GM23338 (cell line): ENCODE results near the gene TNFSF8. TPM values are rescaled to one million over a fixed set of nuclear protein-coding genes. Genes with fewer than 3 reads are reported as not detected.

ENCODE experiments used
- ATAC-seq: fragments of 200-7000 bp; cut with Tn5 transposase; 3 replicates; pipeline ENCODE4 v1.9.1; 2020
- DNase-seq: peaks from one replicate; pipeline ENCODE4 v3.0.0-alpha.2; 2015; ENCODE audit warnings: low spot score
- H2AFZ ChIP-seq: fragments of 200-600 bp; sonication (generic); 2 replicates; pipeline ENCODE4 v1.8.0; 2016; ENCODE audit warnings: antibody characterized with exemption, mild to moderate bottlenecking, moderate library complexity
- H3F3A ChIP-seq: fragments of 200-600 bp; sonication (generic); replicated peaks from 2 replicates; pipeline ENCODE4 v1.8.0; 2017; ENCODE audit warnings: antibody characterized with exemption, mixed run types, low read depth
- H3K27ac ChIP-seq: fragments of 200-600 bp; sonication (generic); 2 replicates; pipeline ENCODE4 v1.6.1; 2016; ENCODE audit warnings: low read depth
- H3K27me3 ChIP-seq: fragments of 200-600 bp; sonication (generic); 2 replicates; pipeline ENCODE4 v1.8.0; 2016; ENCODE audit warnings: mild to moderate bottlenecking, mixed run types, moderate library complexity; ENCODE audit not compliant: insufficient read depth
- H3K36me3 ChIP-seq: fragments of 200-600 bp; sonication (generic); 2 replicates; pipeline ENCODE4 v1.8.0; 2016; ENCODE audit warnings: mild to moderate bottlenecking; ENCODE audit not compliant: insufficient read depth
- H3K4me1 ChIP-seq: fragments of 200-600 bp; sonication (generic); 2 replicates; pipeline ENCODE4 v1.8.0; 2016; ENCODE audit warnings: mild to moderate bottlenecking, moderate library complexity; ENCODE audit not compliant: insufficient read depth
- H3K4me2 ChIP-seq: fragments of 200-600 bp; sonication (generic); 2 replicates; pipeline ENCODE4 v1.7.1; 2017; ENCODE audit warnings: mixed run types
- H3K4me3 ChIP-seq: fragments of 200-600 bp; sonication (generic); 2 replicates; pipeline ENCODE4 v1.6.1; 2016; ENCODE audit warnings: mixed run types
- H3K79me2 ChIP-seq: fragments of 200-600 bp; sonication (generic); replicated peaks from 2 replicates; pipeline ENCODE4 v1.8.0; 2017; ENCODE audit warnings: mild to moderate bottlenecking; ENCODE audit not compliant: insufficient read depth
- H3K9me2 ChIP-seq: fragments of 200-600 bp; sonication (generic); 2 replicates; pipeline ENCODE4 v1.8.0; 2017; ENCODE audit not compliant: insufficient read depth
- H4K20me1 ChIP-seq: fragments of 200-600 bp; sonication (generic); replicated peaks from 2 replicates; pipeline ENCODE4 v1.8.0; 2017; ENCODE audit warnings: mild to moderate bottlenecking; ENCODE audit not compliant: insufficient read depth
- H3K27ac Mint-ChIP-seq: 2 replicates; pipeline ENCODE4 v1.8.0; 2020; ENCODE audit warnings: inconsistent platforms, mild to moderate bottlenecking, moderate library complexity, mixed read lengths
- H3K27me3 Mint-ChIP-seq: 3 replicates; pipeline ENCODE4 v1.8.0; 2022; ENCODE audit warnings: low read depth, mild to moderate bottlenecking, moderate library complexity, mixed read lengths, inconsistent platforms; ENCODE audit not compliant: insufficient read depth, poor library complexity
- H3K36me3 Mint-ChIP-seq: 3 replicates; pipeline ENCODE4 v1.8.0; 2021; ENCODE audit warnings: low read depth, mild to moderate bottlenecking, inconsistent platforms, moderate library complexity, mixed read lengths
- H3K4me1 Mint-ChIP-seq: 3 replicates; pipeline ENCODE4 v1.8.0; 2020; ENCODE audit warnings: mild to moderate bottlenecking, inconsistent platforms, mixed read lengths
- H3K4me3 Mint-ChIP-seq: 3 replicates; pipeline ENCODE4 v1.8.0; 2021; ENCODE audit warnings: moderate library complexity, mild to moderate bottlenecking, inconsistent platforms, mixed read lengths
- H3K9me3 Mint-ChIP-seq: 3 replicates; pipeline ENCODE4 v1.8.0; 2020; ENCODE audit warnings: moderate library complexity, mild to moderate bottlenecking, inconsistent platforms, mixed read lengths
- CREB1 ChIP-seq: fragments of 250-450 bp; sonication (Bioruptor Pico); IDR thresholded peaks from 2 replicates; pipeline ENCODE4 v1.5.0; 2020; ENCODE audit warnings: low read depth, mild to moderate bottlenecking, moderate library complexity
- ETS1 ChIP-seq: IDR thresholded peaks from 2 replicates; pipeline ENCODE4 v1.6.1; 2016; ENCODE audit warnings: antibody characterized with exemption
- EZH2 ChIP-seq: fragments of 200-600 bp; sonication (generic); IDR thresholded peaks from one replicate; pipeline ENCODE4 v1.8.0; 2017; ENCODE audit warnings: antibody characterized with exemption, mild to moderate bottlenecking, low read depth; ENCODE audit not compliant: unreplicated experiment
- EZH2phosphoT487 ChIP-seq: fragments of 200-600 bp; sonication (generic); IDR thresholded peaks from one replicate; pipeline ENCODE4 v1.8.1; 2018; ENCODE audit warnings: antibody characterized with exemption; ENCODE audit not compliant: unreplicated experiment
- JUNB ChIP-seq: IDR thresholded peaks from one replicate; pipeline ENCODE4 v1.6.1; 2016; ENCODE audit warnings: antibody characterized with exemption; ENCODE audit not compliant: unreplicated experiment
- NANOG ChIP-seq: IDR thresholded peaks from 2 replicates; pipeline ENCODE4 v1.6.1; 2016; ENCODE audit warnings: antibody characterized with exemption, borderline replicate concordance
- STAT1 ChIP-seq: IDR thresholded peaks from one replicate; pipeline ENCODE4 v1.6.1; 2016; ENCODE audit warnings: antibody characterized with exemption; ENCODE audit not compliant: unreplicated experiment
- ZNF114 ChIP-seq: fragments of 250-450 bp; sonication (Bioruptor Pico); IDR thresholded peaks from 2 replicates; pipeline ENCODE4 v1.5.0; 2020; ENCODE audit warnings: mild to moderate bottlenecking, moderate library complexity
- ZNF331 ChIP-seq: fragments of 250-450 bp; sonication (Bioruptor Pico); IDR thresholded peaks from 2 replicates; pipeline ENCODE4 v1.5.0; 2020; ENCODE audit warnings: low read depth, mild to moderate bottlenecking, moderate library complexity
- ZNF462 ChIP-seq: fragments of 250-450 bp; sonication (Bioruptor Pico); IDR thresholded peaks from 2 replicates; pipeline ENCODE4 v1.5.0; 2020; ENCODE audit warnings: mild to moderate bottlenecking, moderate library complexity
- polyA plus RNA-seq: library from polyadenylated mRNA; unstranded; fragments of >200 nt; fragmentation: Nextera tagmentation; extraction: Ambion mirVana; gene quantifications from 2 replicates; pipeline ENCODE4 v1.2.1, GENCODE V29; 2016
- total RNA-seq: library from RNA; depleted of rRNA; stranded (reverse); fragments of >200 nt; shearing (Covaris generic); gene quantifications from 2 replicates; pipeline ENCODE4 v1.2.3, GENCODE V29; 2014
- TF ChIP-seq, protein P1 (sequence below), 2 experiments: fragments of 200-600 bp in 1 of 2; sonication (generic) in 1 of 2; conservative IDR thresholded peaks; 2 replicates each; pipeline versions ENCODE4 v1.5.1 to v1.6.1; 2016 to 2017; ENCODE audit warnings: antibody characterized with exemption in 2 of 2, low read depth in 2 of 2, mild to moderate bottlenecking in 2 of 2, moderate library complexity in 1 of 2
- TF ChIP-seq, protein P2 (sequence below): IDR thresholded peaks from one replicate; pipeline ENCODE4 v1.6.1; 2018; ENCODE audit warnings: antibody characterized with exemption; ENCODE audit not compliant: unreplicated experiment

Gene TNFSF8
- total and polyA plus RNA-seq, 2 experiments from 2014 or later, result not detected

- peaks cover 3% of the 10 kb centered on the region for H3K27me3 Mint-ChIP-seq
- no peak overlapping the region for H2AFZ ChIP-seq
- no peaks in the 10 kb centered on the region for H4K20me1 ChIP-seq
- H3K36me3 Mint-ChIP-seq, result no peaks in the 10 kb centered on the region
- H3K9me2 ChIP-seq, result 0 out of 2 replicates have a peak, but pooled peaks cover 3% of the 10 kb centered on the region
- H3K4me1 Mint-ChIP-seq, result peaks cover 6% of the 10 kb centered on the region
- no peak overlapping the region for H3K4me3 Mint-ChIP-seq
- H3K27me3 ChIP-seq, result no peaks in the 10 kb centered on the region
- no peak for ATAC-seq
- H3K27ac Mint-ChIP-seq, result no peak overlapping the region
- no peaks in the 10 kb centered on the region for H3K36me3 ChIP-seq
- DNase-seq, result no peak
- no peak overlapping the region for H3K27ac ChIP-seq
- H3K9me3 Mint-ChIP-seq, result no peaks in the 10 kb centered on the region
- no peak overlapping the region for H3K4me3 ChIP-seq
- no peaks in the 10 kb centered on the region for H3F3A ChIP-seq
- no peak for TF ChIP-seq ZNF331 (CRISPR knock-in tag)
- no peak for TF ChIP-seq ETS1
- TF ChIP-seq EZH2, result no peak
- no peak for TF ChIP-seq CREB1 (CRISPR knock-in tag)
- no peak for TF ChIP-seq ZNF462 (CRISPR knock-in tag)
- no peak for TF ChIP-seq JUNB
- TF ChIP-seq, protein P1, sequence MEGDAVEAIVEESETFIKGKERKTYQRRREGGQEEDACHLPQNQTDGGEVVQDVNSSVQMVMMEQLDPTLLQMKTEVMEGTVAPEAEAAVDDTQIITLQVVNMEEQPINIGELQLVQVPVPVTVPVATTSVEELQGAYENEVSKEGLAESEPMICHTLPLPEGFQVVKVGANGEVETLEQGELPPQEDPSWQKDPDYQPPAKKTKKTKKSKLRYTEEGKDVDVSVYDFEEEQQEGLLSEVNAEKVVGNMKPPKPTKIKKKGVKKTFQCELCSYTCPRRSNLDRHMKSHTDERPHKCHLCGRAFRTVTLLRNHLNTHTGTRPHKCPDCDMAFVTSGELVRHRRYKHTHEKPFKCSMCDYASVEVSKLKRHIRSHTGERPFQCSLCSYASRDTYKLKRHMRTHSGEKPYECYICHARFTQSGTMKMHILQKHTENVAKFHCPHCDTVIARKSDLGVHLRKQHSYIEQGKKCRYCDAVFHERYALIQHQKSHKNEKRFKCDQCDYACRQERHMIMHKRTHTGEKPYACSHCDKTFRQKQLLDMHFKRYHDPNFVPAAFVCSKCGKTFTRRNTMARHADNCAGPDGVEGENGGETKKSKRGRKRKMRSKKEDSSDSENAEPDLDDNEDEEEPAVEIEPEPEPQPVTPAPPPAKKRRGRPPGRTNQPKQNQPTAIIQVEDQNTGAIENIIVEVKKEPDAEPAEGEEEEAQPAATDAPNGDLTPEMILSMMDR (conservative IDR thresholded peaks at IDR 0.05; ENCODE audit: low read depth in 2 of 2), result no peak
- no peak for TF ChIP-seq EZH2phosphoT487
- no peak for TF ChIP-seq ZNF114 (CRISPR knock-in tag)
- no peak for TF ChIP-seq STAT1
- TF ChIP-seq, protein P2, sequence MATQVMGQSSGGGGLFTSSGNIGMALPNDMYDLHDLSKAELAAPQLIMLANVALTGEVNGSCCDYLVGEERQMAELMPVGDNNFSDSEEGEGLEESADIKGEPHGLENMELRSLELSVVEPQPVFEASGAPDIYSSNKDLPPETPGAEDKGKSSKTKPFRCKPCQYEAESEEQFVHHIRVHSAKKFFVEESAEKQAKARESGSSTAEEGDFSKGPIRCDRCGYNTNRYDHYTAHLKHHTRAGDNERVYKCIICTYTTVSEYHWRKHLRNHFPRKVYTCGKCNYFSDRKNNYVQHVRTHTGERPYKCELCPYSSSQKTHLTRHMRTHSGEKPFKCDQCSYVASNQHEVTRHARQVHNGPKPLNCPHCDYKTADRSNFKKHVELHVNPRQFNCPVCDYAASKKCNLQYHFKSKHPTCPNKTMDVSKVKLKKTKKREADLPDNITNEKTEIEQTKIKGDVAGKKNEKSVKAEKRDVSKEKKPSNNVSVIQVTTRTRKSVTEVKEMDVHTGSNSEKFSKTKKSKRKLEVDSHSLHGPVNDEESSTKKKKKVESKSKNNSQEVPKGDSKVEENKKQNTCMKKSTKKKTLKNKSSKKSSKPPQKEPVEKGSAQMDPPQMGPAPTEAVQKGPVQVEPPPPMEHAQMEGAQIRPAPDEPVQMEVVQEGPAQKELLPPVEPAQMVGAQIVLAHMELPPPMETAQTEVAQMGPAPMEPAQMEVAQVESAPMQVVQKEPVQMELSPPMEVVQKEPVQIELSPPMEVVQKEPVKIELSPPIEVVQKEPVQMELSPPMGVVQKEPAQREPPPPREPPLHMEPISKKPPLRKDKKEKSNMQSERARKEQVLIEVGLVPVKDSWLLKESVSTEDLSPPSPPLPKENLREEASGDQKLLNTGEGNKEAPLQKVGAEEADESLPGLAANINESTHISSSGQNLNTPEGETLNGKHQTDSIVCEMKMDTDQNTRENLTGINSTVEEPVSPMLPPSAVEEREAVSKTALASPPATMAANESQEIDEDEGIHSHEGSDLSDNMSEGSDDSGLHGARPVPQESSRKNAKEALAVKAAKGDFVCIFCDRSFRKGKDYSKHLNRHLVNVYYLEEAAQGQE, result no peak
- TF ChIP-seq NANOG, result no peak
- H3K79me2 ChIP-seq, result no peaks in the 10 kb centered on the region
- no peak overlapping the region for H3K4me2 ChIP-seq
- no peaks in the 10 kb centered on the region for H3K4me1 ChIP-seq
These were observed 77.1 kb downstream of the TNFSF8 start for GRCh38 chr9:114853071-114853855.
